22Rv1 (cell line): ENCODE measurements around the gene CFAP92.

Experiments
- H3K27ac ChIP-seq: fragments of 450-650 bp; 2 replicates; pipeline ENCODE4 v1.5.1; 2017
- CTCF ChIP-seq: fragments of 450-650 bp; IDR thresholded peaks from 2 replicates; pipeline ENCODE4 v1.5.1; 2017; ENCODE audit warnings: mild to moderate bottlenecking
- ZFX ChIP-seq: fragments of 450-650 bp; IDR thresholded peaks from 2 replicates; pipeline ENCODE4 v1.6.1; 2017; ENCODE audit warnings: antibody characterized with exemption, borderline replicate concordance

CFAP92 gene

GRCh38 chr3:128945878-128946175, 48.0 kb downstream of the CFAP92 start:
- no peak for TF ChIP-seq CTCF
- H3K27ac ChIP-seq = no peak overlapping the region

- TF ChIP-seq CTCF = no peak
- no peak for TF ChIP-seq ZFX
- H3K27ac ChIP-seq = no peak overlapping the region
These were observed 48.6 kb downstream of the CFAP92 start for GRCh38 chr3:128945041-128945877.

GRCh38 chr3:128942161-128942952, 51.5 kb downstream of the CFAP92 start:
- TF ChIP-seq CTCF (no peak), ZFX (no peak)
- H3K27ac ChIP-seq = no peak overlapping the region

- no peak for TF ChIP-seq ZFX
- no peak for TF ChIP-seq CTCF
- H3K27ac ChIP-seq = no peak overlapping the region
These were observed 53.6 kb downstream of the CFAP92 start for GRCh38 chr3:128940252-128940651.

- TF ChIP-seq ZFX = no peak
- no peak for TF ChIP-seq CTCF
- no peak overlapping the region for H3K27ac ChIP-seq
These were observed 57.5 kb downstream of the CFAP92 start for GRCh38 chr3:128936341-128936740.

GRCh38 chr3:128935922-128936321, 58.0 kb downstream of the CFAP92 start:
- no peak overlapping the region for H3K27ac ChIP-seq
- TF ChIP-seq CTCF (no peak), ZFX (no peak)

- H3K27ac ChIP-seq = no peak overlapping the region
- TF ChIP-seq CTCF = no peak
- no peak for TF ChIP-seq ZFX
These were observed 60.0 kb downstream of the CFAP92 start for GRCh38 chr3:128933922-128934253.
